Stimulated activated CD4-positive, alpha-beta T cell treated with anti-CD3 and anti-CD28 coated beads, Interleukin-4, amount 100 ng/mL, for 48 hours (primary cell): Measurements from ENCODE around the gene CSAD.

ENCODE experiments used
- DNase-seq, 2 donors: peaks; one replicate each; pipeline ENCODE4 v3.0.0-alpha.2; 2020; ENCODE audit warnings: low read depth in 2 of 2

Gene CSAD

GRCh38 chr12:53199700-53200099 lies 19.0 kb upstream of the CSAD start:
- no peak for DNase-seq

DNA sequence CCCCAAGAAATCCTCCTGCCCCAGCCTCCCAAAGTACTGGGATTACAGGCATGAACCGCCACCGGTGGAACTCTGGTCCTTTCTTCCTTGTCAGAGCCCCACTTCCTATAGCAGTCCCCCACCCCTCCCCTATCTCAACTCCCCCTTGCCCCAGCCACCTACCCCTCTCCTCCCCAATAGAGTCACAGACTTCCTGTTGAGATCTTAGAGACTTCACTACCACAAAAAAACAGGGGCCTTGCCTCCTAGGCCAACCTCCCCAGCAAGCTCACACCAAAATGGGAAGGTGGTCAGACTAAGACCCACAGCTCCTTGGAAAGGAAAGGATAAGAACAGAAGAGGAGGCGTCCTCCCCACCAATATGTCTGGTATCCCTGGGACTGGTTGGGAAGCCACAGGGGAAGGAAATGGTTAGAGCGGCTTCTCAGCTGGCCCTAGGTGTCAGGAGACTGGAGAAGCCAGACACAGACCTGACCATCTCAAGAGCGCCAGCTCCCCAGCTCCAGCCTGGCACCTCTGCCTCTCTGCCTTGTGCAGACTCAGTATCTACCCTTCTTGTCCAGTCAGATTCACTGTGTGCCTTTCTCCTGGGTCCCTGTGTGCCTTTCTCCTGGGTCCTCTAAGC lies 17.9 kb upstream of the CSAD start:
- no peak for DNase-seq

- no peak for DNase-seq
These were observed 16.4 kb upstream of the CSAD start for GRCh38 chr12:53197011-53197640.

- DNase-seq, result no peak
These were observed 15.8 kb upstream of the CSAD start for GRCh38 chr12:53196486-53196885.

GRCh38 chr12:53195516-53196420 lies 15.0 kb upstream of the CSAD start:
- DNase-seq, result no peak

- DNase-seq, result no peak
These were observed 14.2 kb upstream of the CSAD start for GRCh38 chr12:53194973-53195372.

DNA sequence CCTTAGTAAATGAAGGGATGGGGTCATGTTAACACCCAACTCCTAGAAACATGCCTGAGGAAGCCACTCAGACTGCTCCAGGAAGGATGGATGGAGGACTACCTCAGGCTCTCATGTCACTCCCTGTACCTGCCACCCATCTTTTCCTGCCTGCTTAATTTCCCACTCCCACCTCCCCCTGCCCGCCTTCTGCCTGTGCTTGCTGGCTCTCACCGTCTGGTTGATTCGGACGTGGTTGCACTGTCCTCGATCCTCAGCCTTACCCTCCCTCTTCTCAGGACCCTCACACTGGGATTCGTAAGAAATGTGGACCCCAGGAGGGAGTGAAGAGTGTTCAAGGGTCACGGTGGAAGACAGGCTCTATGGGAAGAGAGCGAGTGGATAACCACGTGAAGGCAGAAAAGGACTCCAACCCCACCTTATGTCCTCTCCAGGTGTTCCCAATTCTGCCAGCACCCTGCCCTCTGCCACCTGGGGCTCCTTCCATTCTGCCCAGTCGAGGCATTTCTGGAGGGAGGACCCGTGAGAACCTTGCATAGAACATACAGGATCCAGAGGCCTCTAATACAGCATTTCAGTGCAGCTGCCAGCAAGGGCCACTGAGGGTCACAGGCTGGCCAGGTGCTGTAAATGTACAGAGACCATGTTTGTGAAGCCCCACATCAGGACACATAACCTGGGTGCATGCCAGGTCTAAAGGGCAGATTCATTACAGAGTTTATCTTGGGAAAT lies 13.4 kb upstream of the CSAD start:
- DNase-seq, result no peak

DNA sequence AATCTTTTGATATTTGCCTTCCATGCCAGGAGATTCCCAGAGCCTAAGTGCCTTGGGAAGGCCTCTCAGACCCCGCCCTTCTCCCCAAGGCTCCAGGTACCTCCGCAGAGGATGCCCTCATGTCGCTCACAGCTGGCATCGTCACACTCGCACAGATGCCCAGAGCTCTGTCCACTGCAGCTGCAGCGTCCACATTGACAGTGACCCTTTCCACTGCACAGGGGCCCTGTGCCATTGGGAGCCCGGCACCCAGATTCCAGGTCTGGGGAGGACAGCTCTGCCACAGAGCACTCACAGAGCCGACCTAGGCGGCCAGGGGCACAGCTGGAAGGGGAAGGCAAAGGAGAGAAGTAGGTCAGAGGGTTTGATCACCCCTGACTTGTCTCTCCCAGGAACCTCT lies 12.3 kb upstream of the CSAD start:
- DNase-seq, result no peak

DNA sequence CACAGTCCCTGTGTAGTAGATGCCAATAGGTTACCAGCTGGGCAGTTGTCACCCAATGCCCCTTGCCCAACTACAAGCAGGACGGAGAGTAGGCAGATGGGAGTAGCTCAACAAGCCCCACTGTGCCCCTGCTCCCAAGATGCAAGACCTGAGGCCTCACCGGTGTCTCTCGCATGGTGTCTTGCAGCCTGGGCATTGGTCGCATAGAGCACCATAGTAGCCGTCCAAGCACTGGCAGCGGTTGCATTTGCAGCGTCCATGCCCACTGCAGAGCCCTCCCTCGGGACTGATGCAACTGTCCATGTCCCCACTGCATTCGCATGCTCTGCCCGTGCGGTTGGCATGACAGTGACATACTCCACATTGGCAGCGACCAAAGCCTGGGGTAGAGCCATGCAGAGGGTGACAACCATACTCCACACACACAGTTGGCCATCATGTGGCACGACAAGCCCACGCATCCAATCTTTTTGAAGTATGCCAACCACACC lies 11.9 kb upstream of the CSAD start:
- no peak for DNase-seq

- DNase-seq, result no peak
These were observed 11.3 kb upstream of the CSAD start for GRCh38 chr12:53191885-53192530.

DNA sequence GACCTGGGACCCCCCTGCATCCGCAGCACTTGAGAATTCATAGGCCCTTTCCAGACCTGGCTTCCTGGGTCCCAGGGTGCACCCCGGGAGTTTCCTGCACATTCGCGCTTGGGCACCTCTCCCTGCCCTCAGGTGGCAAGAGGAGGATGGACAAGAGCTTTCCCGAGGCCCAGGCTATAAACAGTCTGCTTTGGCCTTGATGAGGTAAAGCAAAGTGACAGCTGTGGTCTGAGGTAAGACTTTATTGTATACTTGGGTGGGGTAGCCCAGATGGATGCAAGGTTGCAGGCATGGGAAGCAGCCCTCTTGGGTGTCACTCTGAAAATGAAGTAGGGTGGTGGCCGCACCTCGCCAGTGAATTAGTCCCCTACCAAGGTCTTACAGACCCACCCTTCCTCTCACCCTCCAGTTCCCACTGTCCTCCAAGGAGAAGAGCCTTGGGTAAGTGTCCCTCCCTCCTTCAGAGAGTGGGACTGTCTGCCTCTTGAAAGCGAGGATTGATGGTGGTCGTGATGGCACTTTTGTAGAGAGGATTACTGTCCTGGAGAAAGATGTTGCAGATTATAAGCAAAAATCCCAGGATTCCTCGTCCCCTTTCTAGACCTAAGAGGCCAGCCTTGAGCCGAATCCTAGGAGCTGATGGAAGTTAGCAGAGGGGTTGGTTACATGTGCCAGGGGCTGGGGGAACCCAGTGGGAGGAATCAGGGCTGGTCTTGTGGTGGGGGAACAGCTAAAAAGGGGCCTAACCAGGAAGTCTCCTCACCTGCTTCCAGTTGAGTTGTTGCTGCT lies 10.6 kb upstream of the CSAD start:
- DNase-seq, result no peak

DNA sequence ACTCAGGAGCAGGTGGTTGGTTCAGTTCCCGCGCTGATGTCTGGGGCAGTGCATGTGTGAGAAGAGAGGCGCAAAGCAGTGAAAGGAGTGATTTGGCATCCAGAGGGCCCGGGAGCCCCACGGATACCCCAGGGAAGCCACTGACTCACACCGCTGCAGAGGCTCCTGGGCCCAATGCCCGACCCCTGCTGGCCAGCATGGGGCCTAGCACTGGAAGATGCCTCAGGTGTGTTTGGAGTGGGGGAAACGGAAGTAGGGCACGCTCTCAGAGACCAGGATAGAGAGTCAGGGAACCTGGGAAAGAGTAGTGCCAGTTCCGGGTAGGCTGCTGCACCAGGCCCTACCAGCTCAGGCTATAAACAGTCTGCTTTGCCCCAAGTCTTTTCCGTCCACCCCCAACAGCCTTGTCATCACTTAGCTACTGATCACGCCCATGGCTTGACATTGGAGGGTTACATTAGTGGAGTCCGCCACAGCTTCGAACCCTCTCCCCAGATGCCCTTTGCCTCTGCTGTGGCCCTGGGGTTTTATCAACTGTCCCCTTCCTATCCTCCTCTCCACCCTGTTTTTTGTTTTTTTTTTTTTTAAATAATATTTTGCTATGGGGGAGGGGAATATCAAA lies 9.5 kb upstream of the CSAD start:
- DNase-seq, result peak in 1 of 2 donors; percentile 41

GRCh38 chr12:53187145-53187899 lies 6.6 kb upstream of the CSAD start:
- DNase-seq, result no peak

GRCh38 chr12:53186745-53187144 lies 6.0 kb upstream of the CSAD start:
- no peak for DNase-seq

- DNase-seq, result no peak
These were observed 4.9 kb upstream of the CSAD start for GRCh38 chr12:53185582-53186153.

DNA sequence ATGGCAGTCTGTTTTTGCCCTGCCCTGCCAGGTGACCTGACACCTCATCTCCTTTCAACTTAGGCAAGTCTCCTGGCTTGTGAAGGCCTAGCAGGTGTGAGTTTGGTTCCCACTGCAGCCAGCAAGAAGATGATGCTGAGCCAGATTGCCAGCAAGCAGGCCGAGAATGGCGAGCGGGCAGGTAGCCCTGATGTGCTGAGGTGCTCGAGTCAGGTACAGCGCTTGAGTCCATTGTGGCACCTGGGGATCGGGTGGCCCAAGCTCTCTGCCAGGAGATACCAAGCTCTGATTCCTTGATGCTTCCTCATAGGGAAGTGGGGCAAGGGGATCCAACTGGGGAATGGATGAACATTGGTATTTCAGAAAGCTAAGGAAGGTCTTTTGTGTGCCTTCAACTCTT lies 4.1 kb upstream of the CSAD start:
- no peak for DNase-seq

DNA sequence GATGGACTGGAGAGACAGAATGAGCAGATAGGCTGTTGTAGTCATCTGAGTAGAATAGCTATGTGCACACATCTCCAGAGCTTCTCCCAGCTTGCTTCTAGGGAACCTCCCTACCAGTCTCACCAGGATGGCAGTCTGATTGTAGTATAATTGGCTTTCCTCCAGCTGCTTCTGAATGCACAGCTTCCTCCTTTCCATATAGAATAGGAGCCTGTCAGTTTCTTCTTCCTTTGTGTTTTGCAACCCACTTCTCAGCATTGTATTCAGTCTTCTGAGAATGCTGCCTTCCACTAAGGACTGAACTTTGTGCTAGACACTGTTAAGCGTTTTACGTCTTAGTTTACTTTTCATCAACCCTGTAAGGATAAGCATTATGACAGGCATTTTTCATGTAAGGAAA lies 2.2 kb upstream of the CSAD start:
- DNase-seq, result no peak

DNA sequence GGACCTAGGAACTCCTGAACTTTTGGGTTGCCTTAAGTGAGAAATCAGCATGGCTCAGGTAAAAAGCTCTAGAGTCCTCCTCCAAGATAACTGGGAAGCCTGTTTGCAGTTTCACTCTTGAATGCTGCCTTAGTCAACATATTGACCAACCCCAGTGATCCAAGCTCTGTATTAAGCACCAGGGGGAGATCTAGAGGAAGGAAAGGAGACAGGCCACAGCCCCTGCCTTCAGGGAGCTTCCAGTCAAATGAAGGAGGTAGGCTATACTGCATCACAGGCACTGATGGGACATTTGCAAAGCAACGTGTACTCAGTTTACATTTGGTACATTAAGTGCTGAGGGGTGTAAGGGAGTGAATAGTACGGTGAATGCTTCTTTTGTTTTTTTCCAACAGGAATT lies 1.2 kb upstream of the CSAD start:
- DNase-seq, result no peak
